NCI-H1930 (cell line): ENCODE results near the gene ASTN2.
A peak's percentile ranks its signal among the peaks of the same experiment; 100 is the strongest.
"Not testable (repeated sequence)": the region's sequence is repeated elsewhere in the genome, so short reads cannot be mapped to it uniquely, and the experiment has no call there.

Experiments
- DNase-seq, 2 experiments: peaks; one replicate each; lab custom pipeline; 2025; lab: John Stamatoyannopoulos, UW

Gene ASTN2

GRCh38 chr9:116870566-116870965 is 544.3 kb downstream of the ASTN2 start:
- DNase-seq = no peak

- no peak for DNase-seq
Measured at GRCh38 chr9:116868201-116868600, 546.7 kb downstream of the ASTN2 start.

- DNase-seq = no peak
Measured at GRCh38 chr9:116861321-116861720, 553.5 kb downstream of the ASTN2 start.

- DNase-seq = peak; percentile 40 to 51
Measured at GRCh38 chr9:116860509-116861120, 554.2 kb downstream of the ASTN2 start.

- no peak for DNase-seq
Measured at GRCh38 chr9:116859763-116860162, 555.1 kb downstream of the ASTN2 start.

GRCh38 chr9:116857321-116857720 is 557.5 kb downstream of the ASTN2 start:
- no peak for DNase-seq

GRCh38 chr9:116855881-116856662 is 558.8 kb downstream of the ASTN2 start:
- no peak for DNase-seq

GRCh38 chr9:116849721-116850120 is 565.1 kb downstream of the ASTN2 start:
- DNase-seq = no peak

- DNase-seq = no peak
Measured at GRCh38 chr9:116844621-116845020, 570.2 kb downstream of the ASTN2 start.

GRCh38 chr9:116843863-116844620 is 570.8 kb downstream of the ASTN2 start:
- no peak for DNase-seq

GRCh38 chr9:116842658-116843057 is 572.2 kb downstream of the ASTN2 start:
- no peak for DNase-seq

GRCh38 chr9:116838468-116838867 is 576.4 kb downstream of the ASTN2 start:
- not testable (repeated sequence) for DNase-seq

- DNase-seq = no peak
Measured at GRCh38 chr9:116837018-116837989, 577.6 kb downstream of the ASTN2 start.

GRCh38 chr9:116830321-116830720 is 584.5 kb downstream of the ASTN2 start:
- DNase-seq = not testable (repeated sequence)

- no peak for DNase-seq
Measured at GRCh38 chr9:116821633-116822229, 593.1 kb downstream of the ASTN2 start.

GRCh38 chr9:116819116-116819515 is 595.7 kb downstream of the ASTN2 start:
- DNase-seq = no peak

GRCh38 chr9:116817762-116818161 is 597.1 kb downstream of the ASTN2 start:
- DNase-seq = no peak

GRCh38 chr9:116816484-116816883 is 598.4 kb downstream of the ASTN2 start:
- DNase-seq = no peak

GRCh38 chr9:116815835-116816234 is 599.0 kb downstream of the ASTN2 start:
- no peak for DNase-seq

- no peak for DNase-seq
Measured at GRCh38 chr9:116813031-116813300, 601.9 kb downstream of the ASTN2 start.

- DNase-seq = no peak
Measured at GRCh38 chr9:116812231-116813030, 602.4 kb downstream of the ASTN2 start.
